ENCODE results near the gene TUBGCP6.
"Not testable (repeated sequence)": the region's sequence is repeated elsewhere in the genome, so short reads cannot be mapped to it uniquely, and the experiment has no call there.

Gene TUBGCP6

GRCh38 chr22:50209893-50210292 lies 34.9 kb downstream of the TUBGCP6 start:
- DNase-seq (ENCODE audit: low read depth in 2 of 2), result peak; percentile 31 to 38

GRCh38 chr22:50208939-50209892 lies 35.6 kb downstream of the TUBGCP6 start:
- DNase-seq (ENCODE audit: low read depth in 2 of 2), result no peak

GRCh38 chr22:50208430-50208938 lies 36.3 kb downstream of the TUBGCP6 start:
- DNase-seq (ENCODE audit: low read depth in 2 of 2), result no peak

GRCh38 chr22:50207383-50208140 lies 37.3 kb downstream of the TUBGCP6 start:
- no peak for DNase-seq (ENCODE audit: low read depth in 2 of 2)

GRCh38 chr22:50206599-50206998 lies 38.2 kb downstream of the TUBGCP6 start:
- no peak for DNase-seq (ENCODE audit: low read depth in 2 of 2)

GRCh38 chr22:50205781-50206569 lies 38.8 kb downstream of the TUBGCP6 start:
- DNase-seq (ENCODE audit: low read depth in 2 of 2), result no peak

- not testable (repeated sequence) for DNase-seq (ENCODE audit: low read depth in 2 of 2)
Observed at GRCh38 chr22:50204998-50205397, 39.8 kb downstream of the TUBGCP6 start.

- no peak for DNase-seq (ENCODE audit: low read depth in 2 of 2)
Observed at GRCh38 chr22:50204571-50204970, 40.3 kb downstream of the TUBGCP6 start.

GRCh38 chr22:50203288-50203687 lies 41.5 kb downstream of the TUBGCP6 start:
- no peak for DNase-seq (ENCODE audit: low read depth in 2 of 2)

- DNase-seq (ENCODE audit: low read depth in 2 of 2), result no peak
Observed at GRCh38 chr22:50202130-50202666, 42.6 kb downstream of the TUBGCP6 start.

GRCh38 chr22:50201191-50202129 lies 43.4 kb downstream of the TUBGCP6 start:
- DNase-seq (ENCODE audit: low read depth in 2 of 2), result no peak

- peak; percentile 77 to 78 for DNase-seq (ENCODE audit: low read depth in 2 of 2)
Observed at GRCh38 chr22:50200461-50201190, 44.2 kb downstream of the TUBGCP6 start, which contains the start of gene SELENOO. Gene SELENOO (plus strand): TSS chr22:50201011. CDS start chr22:50201037, 26 bp downstream.

- no peak for DNase-seq (ENCODE audit: low read depth in 2 of 2)
Observed at GRCh38 chr22:50199829-50200460, 44.9 kb downstream of the TUBGCP6 start.

GRCh38 chr22:50199251-50199721 lies 45.5 kb downstream of the TUBGCP6 start:
- no peak for DNase-seq (ENCODE audit: low read depth in 2 of 2)

GRCh38 chr22:50198624-50199017 lies 46.2 kb downstream of the TUBGCP6 start:
- no peak for DNase-seq (ENCODE audit: low read depth in 2 of 2)

- no peak for DNase-seq (ENCODE audit: low read depth in 2 of 2)
Observed at GRCh38 chr22:50197856-50198623, 46.8 kb downstream of the TUBGCP6 start.

GRCh38 chr22:50197000-50197800 lies 47.6 kb downstream of the TUBGCP6 start:
- DNase-seq (ENCODE audit: low read depth in 2 of 2), result no peak

All from activated CD8-positive, alpha-beta memory T cell treated with anti-CD3 and anti-CD28 coated beads for 4 hours (primary cell).